GM12874 (cell line): ENCODE data around the gene CPNE5.

ENCODE experiments used
- CTCF ChIP-seq: IDR thresholded peaks from 2 replicates; pipeline ENCODE4 v1.5.1; 2011; ENCODE audit warnings: low read depth, mild to moderate bottlenecking, control low read depth, low read length, moderate library complexity; ENCODE audit not compliant: insufficient read depth

CPNE5 gene

GRCh38 chr6:36807750-36808149, 31.5 kb downstream of the CPNE5 start:
- TF ChIP-seq CTCF = no peak

GRCh38 chr6:36807143-36807542, 32.1 kb downstream of the CPNE5 start:
- no peak for TF ChIP-seq CTCF

GRCh38 chr6:36805917-36806316, 33.3 kb downstream of the CPNE5 start:
- no peak for TF ChIP-seq CTCF

GRCh38 chr6:36805096-36805797, 34.0 kb downstream of the CPNE5 start:
- no peak for TF ChIP-seq CTCF

- TF ChIP-seq CTCF = no peak
Measured at GRCh38 chr6:36804563-36804962, 34.7 kb downstream of the CPNE5 start.

- TF ChIP-seq CTCF = no peak
Measured at GRCh38 chr6:36803908-36804307, 35.3 kb downstream of the CPNE5 start.

- no peak for TF ChIP-seq CTCF
Measured at GRCh38 chr6:36803482-36803881, 35.8 kb downstream of the CPNE5 start.
